ENCODE measurements around the gene FAM107B.
A peak's percentile ranks its signal among the peaks of the same experiment; 100 is the strongest.

Gene FAM107B

DNA sequence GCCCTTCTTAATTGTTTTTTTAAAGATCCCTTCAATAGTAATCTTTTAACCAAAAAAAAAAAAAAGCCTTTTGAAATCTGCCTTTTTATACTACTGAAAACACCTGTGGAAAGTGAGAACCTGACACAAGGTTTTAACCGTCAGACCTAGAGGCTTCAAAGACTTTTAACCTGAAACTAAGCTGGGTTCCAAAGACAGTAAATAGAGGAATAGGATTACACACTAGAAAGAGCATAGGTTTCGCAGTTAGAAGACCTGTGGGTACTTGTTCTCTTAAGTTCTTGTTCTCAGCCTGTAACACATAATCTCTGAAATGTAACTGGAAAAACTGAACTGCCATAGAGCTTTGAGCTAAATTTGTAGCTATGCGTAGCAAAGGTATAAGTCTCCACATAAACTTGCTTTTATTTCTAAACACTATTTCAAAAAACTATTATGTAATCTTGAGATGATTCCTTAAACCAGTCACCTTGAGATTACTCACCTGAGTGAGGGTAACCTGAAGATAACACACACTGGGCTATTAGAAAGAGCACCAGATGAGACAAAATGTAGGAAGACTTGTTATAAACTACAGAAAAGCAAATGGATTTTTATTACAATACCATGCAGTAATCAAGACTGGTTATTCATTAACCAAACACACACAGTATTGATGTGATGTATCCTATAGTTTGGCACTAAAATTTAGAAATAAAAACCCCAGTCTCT lies 247.4 kb downstream of the FAM107B start:
- no peak for FAIRE-seq

DNA sequence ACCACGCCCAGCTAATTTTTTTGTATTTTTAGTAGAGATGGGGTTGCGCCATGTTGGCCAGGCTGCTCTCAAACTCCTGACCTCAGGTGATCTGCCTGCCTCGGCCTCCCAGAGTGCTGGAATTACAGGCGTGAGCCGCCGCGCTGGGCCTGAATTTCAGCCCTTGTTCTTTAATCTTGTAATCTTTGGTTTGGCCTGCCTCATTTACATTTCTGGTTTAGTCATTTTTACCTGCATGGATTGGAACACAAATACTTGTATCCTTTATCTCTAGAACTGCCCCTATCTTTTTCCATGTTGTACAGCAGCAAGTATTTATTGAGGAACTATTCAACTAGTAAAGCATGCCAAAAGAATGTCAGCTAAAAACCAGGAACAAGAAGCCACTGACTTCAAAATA lies 248.4 kb downstream of the FAM107B start:
- FAIRE-seq = no peak

DNA sequence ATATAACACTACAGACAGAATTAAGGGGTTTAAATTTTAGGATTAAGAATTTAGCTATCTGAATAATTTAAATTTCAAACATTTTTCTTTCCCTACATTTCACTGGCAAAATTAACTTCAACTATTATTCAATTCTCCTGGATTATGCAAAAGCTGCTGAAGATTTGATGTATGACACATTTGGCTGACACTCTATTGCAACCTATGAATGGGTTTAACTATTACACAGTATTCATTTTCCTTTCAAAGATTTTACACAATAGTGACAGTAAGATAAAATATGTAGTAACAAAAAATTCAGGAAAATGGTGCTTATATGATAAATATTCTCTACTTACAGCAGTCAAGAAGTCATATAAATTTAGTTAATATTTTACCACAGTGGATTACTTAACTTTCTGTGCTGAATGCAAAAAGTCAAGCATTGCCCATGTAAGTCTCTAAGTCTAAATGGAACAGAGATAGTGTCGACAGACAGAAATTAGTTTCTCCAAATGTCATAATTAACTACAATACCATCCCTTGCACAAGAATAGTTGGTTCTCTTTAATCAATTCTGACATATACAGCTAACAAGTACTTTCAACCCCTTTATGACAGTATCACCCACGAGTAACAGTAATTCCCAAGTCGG lies 249.9 kb downstream of the FAM107B start:
- FAIRE-seq = peak; percentile 28

DNA sequence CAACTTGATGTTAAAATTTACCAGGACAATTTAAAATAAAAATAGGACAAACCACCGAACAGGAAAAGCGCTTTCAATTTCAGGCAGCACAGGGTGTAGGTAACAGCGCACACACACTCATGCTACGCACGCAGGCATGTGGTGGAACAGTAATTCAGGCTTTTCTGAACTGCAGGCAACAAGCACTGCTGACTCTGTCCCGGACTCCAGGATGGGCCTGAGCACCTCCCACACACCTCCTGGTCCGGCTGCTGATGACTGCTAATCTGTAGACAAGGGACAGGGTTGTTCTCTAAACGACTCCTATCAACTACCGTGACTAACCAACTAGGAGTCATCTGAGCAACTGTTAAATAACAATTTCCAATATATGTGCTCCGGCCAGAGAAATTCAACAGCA lies 251.4 kb downstream of the FAM107B start:
- no peak for FAIRE-seq

DNA sequence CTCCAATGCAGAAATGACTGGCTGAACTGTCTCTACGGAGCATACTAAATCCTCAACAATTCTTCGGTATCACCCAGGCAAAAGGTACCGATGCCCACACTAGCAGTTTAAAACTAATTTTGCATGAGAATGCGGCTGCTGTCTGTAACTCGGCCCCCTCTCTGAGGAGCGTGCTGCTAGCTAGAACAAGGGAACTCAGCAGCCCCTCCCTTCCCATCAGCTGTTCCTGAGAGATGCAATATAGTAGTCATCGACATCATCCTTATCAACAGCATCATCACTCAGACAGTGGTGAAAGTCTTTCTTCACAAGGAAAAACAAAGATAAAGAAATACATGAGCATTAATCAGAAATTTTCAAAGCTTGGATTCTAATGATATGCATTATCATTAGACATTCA lies 254.9 kb downstream of the FAM107B start:
- no peak for FAIRE-seq

DNA sequence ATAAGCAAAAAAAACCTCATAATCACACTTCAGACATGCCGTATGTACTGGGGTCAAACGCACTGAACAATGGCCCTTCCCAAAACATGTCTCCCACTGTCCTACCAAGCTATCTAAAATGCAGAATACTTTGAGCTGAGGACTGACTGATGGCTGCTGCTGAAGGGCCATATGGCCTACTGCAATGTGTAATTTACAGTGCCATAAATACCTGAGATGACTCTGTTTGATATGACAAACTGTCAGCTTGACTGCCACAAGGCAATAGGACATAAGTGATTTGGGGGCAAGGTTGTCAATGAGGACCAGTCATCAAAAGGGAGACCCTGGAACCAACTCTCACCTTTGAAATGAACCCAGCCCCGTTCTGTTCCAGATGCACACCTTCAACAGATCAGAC lies 256.5 kb downstream of the FAM107B start:
- no peak for FAIRE-seq

DNA sequence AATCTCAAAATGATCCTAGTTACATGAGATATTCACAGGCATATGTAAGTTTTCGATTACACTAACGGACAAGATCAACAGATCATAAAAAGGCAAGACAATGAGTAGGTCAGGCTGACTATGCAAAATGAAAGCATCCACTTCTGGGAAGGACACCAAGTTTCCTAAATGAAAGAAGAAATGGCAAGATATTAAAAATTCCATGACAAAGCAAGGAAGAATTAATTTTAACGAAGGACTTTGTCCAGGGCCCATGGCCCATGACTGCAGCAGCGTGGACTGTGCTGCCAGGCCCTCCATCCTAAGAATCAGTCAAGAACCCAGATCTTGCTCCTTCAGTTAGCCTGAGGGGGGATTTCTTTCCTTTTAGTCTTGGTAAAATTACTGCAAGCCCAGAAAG lies 261.6 kb downstream of the FAM107B start:
- FAIRE-seq = no peak

DNA sequence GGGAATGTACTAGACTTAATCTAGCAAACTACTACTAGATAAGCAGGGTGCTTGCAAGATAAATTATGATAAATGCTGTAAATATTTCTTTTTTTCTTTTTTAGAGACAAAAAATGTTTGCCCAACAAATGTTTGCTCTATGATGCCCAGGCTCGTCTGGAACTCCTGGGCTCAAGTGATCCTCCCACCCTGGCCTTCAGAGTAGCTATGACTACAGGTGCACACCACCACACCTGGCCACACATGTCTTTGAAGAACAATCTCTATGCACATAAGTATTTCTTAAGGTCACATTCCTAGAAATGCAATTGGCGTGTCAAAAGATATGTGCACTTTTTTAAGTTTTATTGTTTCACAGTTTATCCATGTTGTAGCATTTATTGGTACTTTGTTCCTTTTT lies 264.4 kb downstream of the FAM107B start:
- no peak for FAIRE-seq

DNA sequence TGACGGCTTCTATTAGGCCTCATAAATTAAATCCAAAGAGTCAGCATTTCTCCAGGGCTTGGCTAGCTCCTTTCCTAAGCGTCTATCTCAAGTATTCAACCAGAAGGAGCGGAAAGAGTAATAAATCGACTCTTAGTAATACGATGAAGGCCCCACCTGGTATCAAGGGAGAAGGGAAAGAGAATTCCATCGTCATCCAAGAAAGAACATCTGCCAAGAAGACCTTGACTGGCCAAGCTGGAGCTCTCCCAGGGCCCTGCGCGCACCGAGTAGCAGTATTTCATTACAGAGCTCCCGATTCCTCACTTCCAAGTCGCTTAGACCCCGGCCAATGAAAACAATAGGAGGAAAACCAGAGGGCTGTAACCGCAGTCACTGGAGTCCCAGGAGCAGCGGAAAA lies 266.0 kb downstream of the FAM107B start:
- no peak for FAIRE-seq

DNA sequence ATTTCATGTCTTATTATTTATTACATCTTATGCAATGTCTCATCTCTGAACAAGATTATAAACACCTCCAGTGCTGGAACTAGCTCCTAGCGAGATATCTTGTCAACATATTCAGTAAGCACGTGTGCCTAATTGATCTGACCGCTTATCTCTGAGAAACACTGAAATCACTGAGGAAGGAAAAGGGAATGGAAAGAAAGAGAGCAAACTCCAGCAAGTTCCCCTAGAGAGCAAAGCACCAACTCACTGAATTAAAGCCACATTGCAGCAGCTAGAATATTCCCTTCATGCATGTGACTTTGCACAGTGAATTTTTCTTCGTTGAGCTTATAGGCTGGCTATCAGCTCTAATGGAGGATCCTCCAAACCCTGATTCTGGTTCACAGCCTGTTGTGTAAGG lies 266.9 kb downstream of the FAM107B start:
- no peak for FAIRE-seq

DNA sequence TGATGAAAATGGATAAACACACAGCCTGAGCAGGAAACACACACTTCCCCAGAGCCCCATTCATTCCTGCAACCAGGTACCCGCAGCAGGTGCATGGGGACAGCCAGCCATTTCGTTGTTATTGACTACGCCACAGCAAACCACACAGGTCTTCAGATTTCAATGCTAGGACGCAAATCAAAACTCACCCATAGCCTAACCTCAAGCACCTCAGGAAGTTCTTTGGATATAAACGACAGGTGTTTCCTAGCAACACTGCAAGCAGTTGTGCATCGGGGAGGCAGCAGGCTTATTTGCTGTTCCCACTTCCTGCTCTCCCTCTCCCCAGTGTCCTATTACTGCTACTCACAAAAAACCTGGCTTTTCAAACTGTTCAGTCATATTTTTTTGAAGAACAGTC lies 267.5 kb downstream of the FAM107B start:
- FAIRE-seq = no peak

DNA sequence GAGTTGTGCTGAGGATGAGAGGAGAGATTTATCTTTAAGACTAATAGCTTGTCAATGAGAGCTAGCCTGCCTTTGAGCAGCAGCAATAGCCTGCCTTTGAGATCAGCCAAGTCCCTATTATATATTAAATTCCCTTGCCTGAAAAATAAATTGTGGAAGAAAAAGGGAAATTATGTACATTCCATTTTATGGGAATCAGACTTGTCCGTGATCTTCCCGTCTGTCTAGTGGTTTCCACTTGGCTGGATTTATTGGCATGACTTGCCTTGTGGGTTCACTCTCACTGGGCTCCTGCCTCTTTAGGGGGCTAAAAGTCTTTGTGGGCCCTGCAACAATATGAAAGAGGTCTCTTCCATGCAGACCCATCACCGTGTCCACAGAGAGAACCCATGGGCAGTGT lies 272.3 kb downstream of the FAM107B start:
- no peak for FAIRE-seq

DNA sequence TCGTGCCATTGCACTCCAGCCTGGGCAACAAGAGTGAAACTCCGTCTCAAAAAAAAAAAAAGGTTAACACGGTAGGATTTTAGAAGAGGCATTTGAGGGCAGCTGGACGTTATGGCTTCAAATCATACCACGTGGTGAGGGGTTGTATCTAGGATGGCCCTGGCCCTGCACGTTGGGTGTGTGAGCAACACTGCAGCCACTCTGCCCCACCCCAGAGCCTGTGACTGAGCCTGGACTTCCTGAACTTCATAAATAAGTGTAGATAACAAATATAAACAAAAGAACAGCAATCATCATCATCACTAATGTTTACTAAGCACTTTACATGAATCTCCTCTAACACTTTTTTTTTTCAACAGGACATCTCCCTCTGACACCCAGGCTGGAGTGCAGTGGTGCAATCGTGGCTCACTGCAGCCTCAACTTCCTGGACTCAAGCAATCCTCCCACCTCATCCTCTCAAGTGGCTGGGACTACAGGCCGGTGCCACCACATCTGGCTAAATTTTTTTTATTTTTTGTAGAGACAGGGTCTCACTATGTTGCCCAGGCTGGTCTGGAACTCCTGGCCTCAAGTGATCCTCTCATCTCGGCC lies 274.4 kb downstream of the FAM107B start:
- no peak for FAIRE-seq

DNA sequence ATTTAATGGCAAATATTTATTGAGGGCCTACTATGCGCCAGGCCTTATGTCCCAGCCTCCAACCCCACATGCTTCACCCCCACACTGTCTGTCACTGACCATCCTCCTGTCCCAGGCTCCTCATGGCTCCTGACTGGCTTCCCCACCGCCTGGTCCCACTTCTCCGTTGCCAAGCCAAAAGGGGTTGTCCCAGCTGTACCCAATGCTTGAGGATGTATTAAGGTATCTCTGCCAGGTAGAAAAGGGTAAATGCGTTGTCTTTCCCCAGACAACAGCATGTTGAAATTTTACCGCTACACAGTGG lies 275.1 kb downstream of the FAM107B start:
- FAIRE-seq = no peak

DNA sequence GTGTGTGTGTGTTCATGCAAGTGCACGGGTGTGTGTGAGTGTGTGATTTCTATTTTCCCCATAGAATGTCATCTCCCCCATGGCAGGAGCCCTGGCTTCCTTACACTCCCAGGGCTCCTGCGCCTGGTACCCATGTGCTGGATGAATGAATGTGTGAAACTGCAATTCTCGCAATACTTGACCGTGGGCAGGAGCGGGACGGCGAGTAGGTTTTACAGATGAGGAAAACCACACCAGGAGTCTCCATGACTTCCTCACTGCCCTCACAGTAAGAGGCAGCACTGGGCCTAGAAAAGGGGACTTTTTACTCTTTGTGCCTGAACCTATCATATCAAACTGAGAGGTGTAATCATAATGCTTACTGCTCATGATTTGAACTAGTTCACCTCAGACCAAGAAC lies 276.4 kb downstream of the FAM107B start:
- no peak for FAIRE-seq

DNA sequence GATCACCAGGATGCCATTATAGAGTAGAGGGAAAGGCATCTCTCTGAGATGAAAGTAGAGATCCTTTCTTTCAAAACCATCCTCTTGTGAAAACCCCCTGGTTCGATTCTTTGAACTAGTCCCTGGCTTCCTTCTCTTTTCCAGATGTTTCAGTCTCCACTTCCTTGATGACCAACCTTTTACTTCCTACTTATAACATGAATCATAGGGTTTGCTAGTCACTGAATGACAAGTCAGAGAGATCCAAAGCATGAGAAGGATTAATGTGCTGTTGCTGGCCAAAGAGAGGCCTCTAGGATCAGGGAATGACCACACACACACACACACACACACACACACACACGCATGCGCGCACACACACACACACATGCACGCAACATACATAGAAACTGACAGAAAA lies 282.9 kb downstream of the FAM107B start:
- FAIRE-seq = no peak

DNA sequence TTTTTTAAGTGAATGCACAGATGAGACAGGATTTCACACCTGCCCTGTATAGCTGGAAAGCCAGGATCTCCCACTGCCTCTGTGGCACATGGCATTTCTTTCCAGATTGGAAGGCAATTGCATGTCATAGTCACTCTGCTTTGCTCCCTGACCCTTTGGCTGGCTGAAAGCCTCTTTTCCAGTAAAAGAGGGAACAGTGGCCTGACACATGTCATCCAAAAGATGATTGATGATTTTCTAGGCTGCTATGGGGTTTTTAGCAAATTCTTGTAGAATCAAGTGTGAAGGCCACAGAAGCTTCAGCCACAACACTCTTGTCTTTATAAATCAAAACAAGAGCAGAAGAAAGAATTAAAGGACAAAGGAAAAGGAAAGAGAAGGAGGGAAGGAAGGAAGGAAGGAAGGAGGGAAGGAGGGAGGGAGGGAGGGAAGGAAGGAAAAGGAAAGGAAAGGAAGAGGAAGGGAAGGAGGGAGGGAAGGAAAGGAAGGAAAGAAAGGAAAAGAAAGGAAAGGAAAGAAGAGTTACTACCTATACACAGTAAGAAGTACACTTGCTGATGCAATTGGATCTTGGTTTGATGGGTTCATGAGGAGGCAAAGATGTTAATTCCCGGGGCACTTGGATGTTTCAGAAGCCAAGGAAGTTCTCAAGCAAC lies 285.0 kb downstream of the FAM107B start:
- no peak for FAIRE-seq

DNA sequence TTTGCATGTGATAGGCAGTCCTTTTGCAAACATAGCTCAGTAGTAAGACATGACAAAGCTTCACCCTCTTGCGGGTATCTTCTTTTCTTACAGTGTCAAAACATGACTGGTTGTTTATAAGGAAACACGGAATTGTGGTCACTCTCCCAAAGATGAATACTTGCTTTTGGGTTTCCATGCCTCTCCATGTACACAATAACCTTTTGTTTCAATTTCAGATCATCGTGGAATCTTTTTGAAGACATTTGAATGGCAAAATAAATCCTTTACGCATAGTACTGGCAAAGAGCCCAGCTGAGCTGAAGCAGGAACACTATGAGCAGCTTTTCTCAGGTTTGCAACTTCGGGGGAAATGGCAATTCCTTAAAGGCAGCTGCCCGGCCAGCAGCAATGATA lies 287.2 kb downstream of the FAM107B start:
- FAIRE-seq = no peak

DNA sequence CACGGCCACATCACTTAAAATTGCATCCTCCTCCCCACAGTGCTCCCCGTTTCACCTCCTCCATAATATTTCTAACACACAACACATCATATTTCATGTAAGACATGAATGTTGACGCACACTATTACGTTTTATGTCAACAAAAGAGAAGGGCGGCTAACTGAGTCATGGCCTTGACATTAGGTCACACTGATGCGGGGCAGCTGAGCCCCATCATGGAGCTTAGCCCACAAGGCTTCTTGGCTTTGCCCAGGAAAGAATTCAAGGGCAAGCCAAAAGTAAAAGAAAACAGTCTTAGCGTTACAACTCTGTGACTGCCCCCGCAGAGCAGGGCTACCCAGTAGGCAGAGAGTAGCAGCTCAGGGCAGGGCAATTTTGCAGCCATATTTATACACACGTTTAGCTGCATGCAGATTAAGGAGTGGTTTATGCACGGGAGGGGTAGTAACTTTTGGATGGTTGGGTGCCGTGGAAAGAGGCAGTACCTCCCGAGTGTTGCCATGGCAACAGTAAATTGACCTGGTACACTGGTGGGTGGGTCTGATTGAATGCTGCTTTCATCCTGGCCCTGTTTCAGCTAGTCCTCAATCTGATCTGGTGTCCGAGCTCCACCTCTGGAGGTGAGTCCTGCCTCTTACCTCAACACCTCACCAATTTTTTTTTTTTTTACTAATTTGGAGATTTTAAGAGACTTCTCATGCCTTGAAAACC lies 287.8 kb downstream of the FAM107B start:
- FAIRE-seq = no peak

DNA sequence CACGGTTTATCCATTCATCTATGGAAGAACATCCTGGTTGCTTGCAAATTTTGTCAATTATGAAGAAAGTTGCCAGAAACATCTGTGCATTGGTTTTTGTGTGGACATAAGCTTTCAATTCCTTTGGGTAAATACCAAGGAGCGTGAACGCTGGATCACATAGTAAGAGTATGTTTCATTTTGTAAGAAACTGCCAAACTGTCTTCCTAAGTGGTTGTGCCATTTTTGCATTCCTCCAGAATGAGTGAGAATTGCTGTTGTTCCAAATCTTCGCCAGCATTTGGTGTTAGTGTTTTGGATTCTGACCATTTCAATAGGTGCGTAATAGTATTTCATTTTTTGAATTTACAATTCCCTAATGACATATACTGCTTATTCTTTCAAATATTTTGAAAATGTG lies 288.7 kb downstream of the FAM107B start:
- no peak for FAIRE-seq

DNA sequence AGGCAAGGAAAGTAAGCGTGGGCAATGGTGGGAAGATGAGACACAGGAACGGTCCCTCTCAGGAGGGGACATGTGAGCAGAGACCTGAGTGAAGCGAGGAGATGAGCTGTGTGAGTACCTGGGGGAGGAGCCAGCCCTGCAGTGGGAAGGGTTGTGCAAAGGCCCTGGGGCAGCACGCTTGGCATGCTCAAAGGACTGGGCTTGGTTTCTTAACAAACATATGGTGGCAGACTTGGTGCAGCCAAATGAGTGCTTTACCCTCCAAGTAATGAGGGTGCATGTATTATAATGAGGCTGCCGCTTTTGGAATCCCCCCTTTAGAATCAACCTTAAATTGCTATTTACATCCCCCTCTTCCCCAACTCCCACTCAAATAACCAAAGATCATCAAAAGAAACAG lies 291.3 kb downstream of the FAM107B start:
- no peak for FAIRE-seq

DNA sequence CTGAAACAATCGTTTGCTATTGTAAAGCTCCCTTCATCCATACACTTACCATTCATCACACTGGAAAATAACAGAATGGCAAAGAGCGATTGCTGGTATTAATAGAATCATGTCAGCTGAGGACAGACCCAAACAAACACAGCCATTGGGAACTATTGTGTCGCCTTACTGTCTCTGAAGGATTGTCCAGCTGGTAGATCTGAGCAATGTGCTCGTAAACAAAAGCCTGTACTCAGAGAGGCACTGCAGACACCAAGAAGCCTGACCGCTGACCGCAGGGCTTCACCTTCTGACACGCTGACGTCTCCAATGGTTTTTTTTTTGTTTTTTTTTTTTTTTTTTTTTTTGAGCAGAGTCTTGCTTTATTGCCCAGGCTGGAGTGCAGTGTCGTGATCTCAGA lies 292.9 kb downstream of the FAM107B start:
- no peak for FAIRE-seq

DNA sequence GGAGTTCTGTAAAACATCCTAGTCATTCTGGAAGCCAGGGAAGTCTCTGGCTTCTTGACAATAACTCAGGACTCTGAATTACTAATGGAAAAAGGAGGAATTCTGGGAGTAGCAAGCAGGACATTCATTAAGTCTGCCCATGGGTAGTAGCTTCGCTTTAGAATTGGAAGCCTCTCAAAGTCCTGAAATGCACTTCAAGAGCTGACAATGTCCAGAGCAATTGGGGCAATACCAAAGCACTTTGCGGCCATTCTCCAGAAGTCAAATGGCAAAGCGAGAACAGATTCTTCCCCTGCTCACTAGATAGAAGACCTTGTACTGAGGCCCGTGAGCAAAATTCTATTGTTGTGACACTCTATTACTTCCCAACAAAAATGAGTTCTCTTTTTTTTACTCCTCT lies 293.7 kb downstream of the FAM107B start:
- no peak for FAIRE-seq

DNA sequence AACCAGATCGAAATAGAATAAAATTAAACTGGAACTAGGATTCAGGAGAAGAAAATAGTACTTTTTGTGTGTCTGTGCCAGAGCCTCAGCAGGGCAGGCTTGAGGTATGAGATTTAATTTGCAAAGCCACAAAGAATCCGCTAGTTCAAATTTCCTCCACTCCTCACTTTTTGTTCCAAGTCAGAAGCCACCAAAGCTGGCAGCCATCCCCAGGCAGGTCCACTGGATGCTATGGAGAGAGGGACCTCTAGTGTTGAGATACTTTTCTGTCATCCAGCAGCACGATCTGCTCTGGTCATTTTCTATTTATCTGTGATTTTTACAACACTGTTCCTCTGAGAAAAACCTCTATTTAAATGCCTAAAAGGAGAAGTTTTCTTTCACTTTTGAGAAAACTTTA lies 296.1 kb downstream of the FAM107B start:
- FAIRE-seq = no peak
